IPS-11a (cell line): ENCODE measurements around the gene MORC2.

Experiments used
- H3K4me3 ChIP-seq: one replicate; pipeline ENCODE4 v1.5.1; 2013; ENCODE audit warnings: low read depth, low read length, control low read depth

The MORC2 gene

GRCh38 chr22:30889996-30890480 is 78.5 kb downstream of the MORC2 start:
- no peak overlapping the region for H3K4me3 ChIP-seq

DNA sequence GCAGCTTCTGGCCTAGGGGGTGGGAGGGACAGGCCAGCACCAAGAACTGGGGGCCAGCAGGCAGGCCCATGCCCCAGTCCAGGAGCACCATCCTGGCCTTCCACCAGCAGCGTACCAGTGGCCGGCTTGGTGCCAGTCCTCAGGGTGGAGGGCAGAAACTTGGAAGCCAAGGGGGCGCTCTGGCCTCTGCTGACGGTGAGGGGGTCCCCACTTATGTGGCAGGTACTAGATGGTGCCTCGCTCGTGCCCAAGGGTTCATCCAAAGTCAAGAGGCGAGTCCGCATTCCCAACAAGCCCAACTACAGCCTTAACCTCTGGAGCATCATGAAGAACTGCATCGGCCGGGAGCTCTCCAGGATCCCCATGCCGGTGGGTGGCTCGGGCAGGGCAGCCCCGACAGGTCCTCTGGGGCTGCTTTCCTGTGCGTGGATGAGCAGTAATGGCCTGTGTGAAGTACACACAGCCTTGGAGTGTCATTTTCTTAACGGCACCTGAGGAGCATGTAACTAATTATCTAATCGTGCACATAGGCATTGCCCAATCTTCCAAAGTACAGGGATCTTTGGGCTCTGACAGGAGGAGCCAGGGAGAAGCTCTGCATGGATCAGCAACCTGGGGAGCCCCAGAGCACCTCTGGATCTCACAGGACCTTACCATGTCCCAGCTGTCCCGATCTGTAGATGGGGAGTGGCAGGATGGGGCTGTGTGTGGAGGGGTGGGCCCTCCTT is 79.1 kb downstream of the MORC2 start:
- H3K4me3 ChIP-seq = no peak overlapping the region

DNA sequence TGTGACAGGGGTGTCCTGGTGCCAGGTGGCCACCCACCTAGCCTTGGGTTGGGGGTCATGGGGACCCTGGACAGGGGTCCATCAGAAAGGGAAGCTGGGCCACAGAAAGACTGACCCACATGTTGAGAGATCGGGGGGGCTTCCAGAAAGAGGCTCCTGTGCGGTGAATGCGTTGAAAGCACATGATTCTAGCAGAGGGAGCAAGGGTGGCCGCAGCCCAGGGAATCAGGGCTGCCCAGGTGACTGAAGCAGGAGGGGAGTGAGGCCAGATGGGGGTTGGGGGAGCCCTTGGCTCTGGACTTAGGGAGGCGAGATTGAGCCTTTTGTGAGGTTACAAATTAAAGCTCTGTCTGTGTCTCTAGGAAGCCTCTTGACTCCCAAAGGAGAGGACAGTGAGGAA is 80.7 kb downstream of the MORC2 start:
- no peak overlapping the region for H3K4me3 ChIP-seq

DNA sequence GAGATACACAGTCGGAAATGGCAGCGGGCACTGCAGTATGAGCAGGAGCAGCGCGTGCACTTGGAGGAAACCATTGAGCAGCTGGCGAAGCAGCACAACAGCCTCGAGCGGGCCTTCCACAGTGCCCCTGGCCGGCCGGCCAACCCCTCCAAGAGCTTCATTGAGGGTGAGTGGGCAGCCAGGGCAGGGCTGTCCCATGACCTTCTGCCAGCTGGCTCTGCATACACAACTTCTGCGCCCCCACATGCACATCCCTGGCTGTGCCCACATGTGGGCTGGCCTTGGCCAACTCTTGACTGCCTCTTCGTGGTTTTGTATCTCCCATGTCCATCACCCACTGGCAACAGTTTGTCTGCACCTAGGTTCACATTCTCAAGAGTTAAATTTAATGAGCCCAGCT is 81.1 kb downstream of the MORC2 start:
- no peak overlapping the region for H3K4me3 ChIP-seq

DNA sequence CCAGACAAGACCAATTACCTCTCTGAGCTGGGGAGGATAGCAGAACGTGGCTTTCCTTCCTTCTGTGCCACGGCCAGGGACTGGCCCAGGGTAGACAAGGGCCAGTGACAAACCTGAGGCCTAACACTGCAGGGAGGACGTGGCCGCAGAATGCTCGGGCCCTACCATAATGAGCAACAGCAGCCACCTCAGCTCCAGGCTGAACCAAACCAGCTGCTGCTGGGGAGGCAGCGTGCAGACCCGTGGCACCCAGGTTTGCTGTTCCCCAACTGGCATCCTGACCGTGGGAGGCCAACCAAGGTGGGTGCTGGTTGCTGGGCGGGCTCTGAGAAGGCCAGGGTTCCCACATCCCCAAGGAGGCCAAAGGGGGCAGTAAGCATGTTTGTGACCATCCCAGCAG is 83.0 kb downstream of the MORC2 start:
- H3K4me3 ChIP-seq = no peak overlapping the region

- no peak overlapping the region for H3K4me3 ChIP-seq
These were observed 83.6 kb downstream of the MORC2 start for GRCh38 chr22:30885001-30885366.

- no peak overlapping the region for H3K4me3 ChIP-seq
These were observed 84.2 kb downstream of the MORC2 start for GRCh38 chr22:30884211-30885000.

GRCh38 chr22:30883586-30884145 is 84.9 kb downstream of the MORC2 start:
- H3K4me3 ChIP-seq = no peak overlapping the region

DNA sequence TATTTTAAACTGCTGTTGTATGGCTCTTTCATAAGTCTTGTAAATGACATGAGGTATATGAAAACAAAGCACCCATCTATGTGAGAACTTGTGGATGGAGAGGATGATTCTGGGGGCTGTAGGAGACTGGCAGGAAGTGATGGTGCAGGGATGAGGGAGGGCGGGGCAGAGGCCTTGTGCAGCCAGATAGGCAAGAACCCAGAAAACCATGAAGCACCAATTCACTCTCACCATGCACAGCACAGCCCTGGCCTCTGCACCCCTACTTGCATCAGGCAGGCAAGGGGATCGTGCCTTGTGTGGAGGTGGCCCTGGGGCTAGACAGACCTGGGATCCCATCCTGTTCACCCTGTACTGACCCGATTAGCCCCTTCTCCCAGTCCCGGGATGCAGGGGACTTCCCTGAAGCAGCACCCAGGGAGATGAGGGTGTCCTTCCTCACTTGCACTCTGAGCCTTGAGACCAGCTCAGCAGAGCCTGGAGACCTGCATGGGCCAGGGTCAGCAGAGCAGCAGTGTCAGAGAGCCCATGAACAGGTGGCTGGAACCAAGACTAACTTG is 85.5 kb downstream of the MORC2 start:
- H3K4me3 ChIP-seq = no peak overlapping the region

GRCh38 chr22:30882184-30882717 is 86.3 kb downstream of the MORC2 start:
- H3K4me3 ChIP-seq = no peak overlapping the region

GRCh38 chr22:30881361-30882183 is 87.0 kb downstream of the MORC2 start:
- no peak overlapping the region for H3K4me3 ChIP-seq

DNA sequence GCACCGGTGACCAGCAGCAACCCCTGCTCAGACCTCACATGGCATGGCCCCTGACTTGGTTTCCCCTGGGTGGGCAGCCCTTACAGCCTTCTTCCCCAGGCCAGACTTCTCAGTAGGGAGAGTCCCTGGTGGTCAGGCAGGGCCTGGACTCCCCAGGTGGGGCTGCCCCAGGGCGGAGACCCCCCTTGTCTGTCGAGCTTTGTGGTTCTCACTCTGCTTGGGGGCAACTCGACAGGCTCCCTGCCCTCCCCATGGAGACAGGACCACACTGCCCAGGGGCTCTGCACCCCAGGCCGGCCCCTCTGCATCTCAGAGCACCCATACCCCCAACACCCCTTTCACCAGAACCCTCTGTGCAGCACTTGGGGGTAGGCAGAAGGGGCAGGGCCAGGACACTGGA is 87.7 kb downstream of the MORC2 start:
- H3K4me3 ChIP-seq = no peak overlapping the region

GRCh38 chr22:30880181-30880601 is 88.4 kb downstream of the MORC2 start:
- H3K4me3 ChIP-seq = no peak overlapping the region

GRCh38 chr22:30879415-30879797 is 89.2 kb downstream of the MORC2 start:
- no peak overlapping the region for H3K4me3 ChIP-seq

- no peak overlapping the region for H3K4me3 ChIP-seq
These were observed 89.8 kb downstream of the MORC2 start for GRCh38 chr22:30878516-30879414.

GRCh38 chr22:30877662-30878515 is 90.7 kb downstream of the MORC2 start:
- H3K4me3 ChIP-seq = no peak overlapping the region

DNA sequence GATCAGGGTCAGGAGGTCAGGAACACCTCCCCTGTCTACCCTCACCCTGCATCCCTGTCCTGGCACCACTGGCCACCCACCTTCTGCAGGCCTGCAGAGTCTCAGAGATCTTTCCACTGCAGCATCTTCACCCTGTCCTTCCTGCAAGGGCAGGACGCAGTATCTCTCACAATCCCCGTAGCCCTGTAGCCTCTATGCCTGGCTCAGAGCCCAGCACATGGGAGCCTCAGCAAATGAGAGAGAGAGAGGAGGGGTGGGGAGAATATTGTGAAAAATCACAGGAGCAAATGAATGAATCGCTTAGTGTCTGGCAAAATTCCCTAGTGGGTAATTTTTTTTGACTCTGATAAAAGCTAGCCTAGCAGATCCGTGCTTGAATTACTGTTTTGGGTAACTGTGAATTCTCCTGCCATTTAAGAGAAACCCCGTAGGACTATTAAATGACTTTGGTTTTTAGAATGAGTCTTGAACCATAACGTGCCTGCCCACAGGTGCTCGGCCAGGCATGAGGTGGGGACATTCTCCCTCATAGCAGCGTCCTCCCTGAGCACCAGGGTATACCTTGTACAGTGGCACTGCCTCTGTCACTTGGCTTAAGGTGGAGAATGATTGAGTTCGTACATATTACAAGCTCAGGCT is 91.5 kb downstream of the MORC2 start:
- H3K4me3 ChIP-seq = no peak overlapping the region

DNA sequence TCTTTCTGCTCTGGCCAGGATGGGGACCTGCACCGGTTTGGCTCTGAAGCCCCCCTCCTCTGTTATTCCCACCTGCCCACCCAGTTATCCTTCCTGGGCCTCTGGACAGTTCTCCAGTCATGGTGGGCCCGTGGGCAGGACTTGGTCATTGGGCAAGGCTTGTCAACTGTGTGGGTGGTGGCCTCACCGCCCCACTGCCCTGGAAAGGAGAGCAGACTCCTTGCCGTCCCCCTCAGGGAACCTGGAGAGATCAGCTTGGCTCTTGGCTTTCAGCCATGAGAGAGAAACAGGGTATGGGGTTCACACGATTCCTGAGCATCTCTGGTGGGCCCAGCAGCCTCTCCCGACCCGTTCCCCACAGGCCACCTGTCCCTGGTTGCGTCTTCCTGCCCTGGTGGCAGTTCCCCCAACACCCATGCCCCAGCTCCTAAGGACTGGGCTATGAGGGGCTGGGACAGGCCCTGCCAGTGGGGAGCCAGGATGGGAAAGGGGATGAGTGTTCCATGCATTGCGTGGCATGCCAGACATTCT is 92.3 kb downstream of the MORC2 start:
- no peak overlapping the region for H3K4me3 ChIP-seq
